GM18951 (cell line): ENCODE data around the gene HOXD4.

Source experiments
- POLR2A ChIP-seq: IDR thresholded peaks from 4 replicates; pipeline ENCODE4 v1.6.1; 2011; ENCODE audit warnings: mild to moderate bottlenecking; ENCODE audit not compliant: insufficient read length, insufficient read depth; ENCODE audit errors: extremely low read depth
- in situ Hi-C: fragments of 300-500 bp; cut with MboI; formaldehyde crosslinking; loops from one replicate; pipeline ENCODE4 v1.12.0; 2022; ENCODE audit warnings: low sequenced_read_pairs, mixed read lengths, inconsistent platforms; ENCODE audit not compliant: unreplicated experiment

The HOXD4 gene

DNA sequence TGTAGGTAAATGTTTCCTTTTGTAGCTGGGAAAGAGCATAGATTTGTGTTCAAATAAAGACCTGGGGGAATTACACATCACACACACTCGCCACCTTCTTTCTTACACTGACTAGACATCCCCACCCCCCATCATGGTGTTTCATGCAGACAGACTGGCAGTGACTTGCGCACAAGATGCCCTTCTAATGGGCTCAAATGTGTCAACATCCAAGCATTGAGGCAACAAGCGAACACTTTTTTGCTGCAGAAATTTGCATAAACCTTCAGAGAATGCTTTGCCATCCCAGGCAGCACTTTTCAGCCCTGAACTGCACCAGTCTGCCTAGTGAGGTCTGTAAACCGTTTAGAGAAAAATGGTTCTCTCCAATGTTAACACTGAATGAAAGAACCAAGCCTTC lies 17.3 kb upstream of the HOXD4 start:
- in situ Hi-C loops, result no loop called here
- no peak for TF ChIP-seq POLR2A

- TF ChIP-seq POLR2A, result no peak
- in situ Hi-C loops, result no loop called here
Measured at GRCh38 chr2:176135035-176135440, 16.3 kb upstream of the HOXD4 start.

DNA sequence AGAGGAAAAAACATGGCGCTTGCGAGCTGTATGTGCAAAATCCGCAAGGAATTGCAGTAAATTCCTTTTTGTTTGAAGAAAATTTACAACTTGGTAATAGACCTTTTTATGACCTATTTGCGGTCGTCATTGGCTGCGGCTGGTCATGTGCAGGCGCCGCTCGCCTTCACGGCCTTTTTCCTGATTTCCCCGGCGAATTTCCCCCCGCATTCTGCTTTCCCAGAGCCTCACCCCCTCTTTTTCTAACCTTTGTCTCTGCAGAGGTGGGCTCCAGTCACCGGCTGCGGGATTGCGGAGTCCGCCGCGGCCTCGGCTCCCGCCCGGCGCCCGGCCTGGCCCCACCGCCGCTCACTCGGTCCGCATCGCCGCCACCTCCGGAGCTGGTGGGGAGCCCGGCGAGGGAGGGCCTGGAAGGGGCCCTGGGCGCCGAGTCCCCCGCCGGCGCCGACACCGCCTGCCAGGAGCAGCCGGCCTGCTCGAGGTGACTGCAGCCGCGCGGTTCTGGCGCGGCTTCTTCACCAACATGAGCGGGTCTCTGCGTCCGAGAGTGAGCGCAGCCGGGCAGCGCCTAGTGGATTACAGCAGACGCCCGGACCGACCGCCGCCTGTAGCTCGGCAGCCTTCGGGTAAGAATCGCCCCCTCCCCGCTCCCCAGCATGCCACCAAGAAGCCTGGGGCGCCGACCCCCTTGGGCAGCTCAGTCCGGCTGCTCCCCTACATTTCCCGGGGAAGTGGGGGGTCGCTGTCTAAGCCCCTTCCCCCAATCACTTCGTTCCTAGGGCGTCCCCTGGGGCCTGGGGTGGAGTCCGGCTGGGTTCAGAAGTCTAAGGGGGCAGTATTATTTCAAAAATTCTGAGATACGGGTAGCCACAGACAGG lies 14.7 kb upstream of the HOXD4 start:
- in situ Hi-C loops, result no loop called here
- TF ChIP-seq POLR2A, result no peak

DNA sequence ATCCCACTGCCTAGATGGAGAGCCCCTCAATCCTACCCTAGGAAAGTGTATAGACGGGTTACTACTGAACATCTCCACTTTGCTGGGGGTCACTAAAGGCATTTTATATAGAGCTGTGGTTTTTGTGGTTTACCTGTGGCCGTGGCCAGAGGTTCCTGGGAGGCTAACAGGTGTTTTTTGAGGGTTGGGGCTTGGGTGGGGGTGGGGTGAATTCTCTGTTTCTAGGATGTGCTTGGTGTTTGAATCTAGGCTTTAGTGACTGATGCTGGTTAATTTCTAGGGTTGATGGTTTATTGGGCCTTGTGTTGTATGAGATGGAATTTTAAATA lies 14.1 kb upstream of the HOXD4 start:
- in situ Hi-C loops, result no loop called here
- TF ChIP-seq POLR2A, result no peak

GRCh38 chr2:176137906-176138305 lies 13.4 kb upstream of the HOXD4 start:
- in situ Hi-C loops, result no loop called here
- TF ChIP-seq POLR2A, result no peak

DNA sequence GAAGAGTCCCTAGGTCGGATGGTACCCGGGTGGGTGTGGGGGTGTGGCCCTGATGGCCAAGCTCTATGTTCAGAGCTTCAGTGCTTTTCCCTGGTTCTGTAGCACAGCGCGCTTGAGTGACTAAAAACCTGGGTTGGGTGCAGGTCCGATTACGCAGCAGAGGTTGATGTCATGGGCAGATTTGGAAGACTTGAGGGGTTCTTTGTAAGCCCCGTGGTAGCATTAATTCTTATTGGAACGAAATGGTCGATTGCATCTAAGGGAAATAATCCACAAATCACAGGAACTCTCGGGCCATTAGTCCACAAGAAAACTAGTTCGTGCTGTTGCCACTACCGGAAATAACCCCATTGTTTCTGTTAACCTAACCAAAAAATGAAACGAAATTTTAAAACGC lies 12.8 kb upstream of the HOXD4 start:
- no peak for TF ChIP-seq POLR2A
- in situ Hi-C loops, result no loop called here

- no peak for TF ChIP-seq POLR2A
- in situ Hi-C loops, result no loop called here
Measured at GRCh38 chr2:176138923-176139660, 12.3 kb upstream of the HOXD4 start.

- in situ Hi-C loops, result loop anchor here (10.0 kb wide), 2 partner anchors 315 to 415 kb away; no protein-coding TSS in a partner anchor
- TF ChIP-seq POLR2A, result no peak
Measured at GRCh38 chr2:176139661-176140512, 11.5 kb upstream of the HOXD4 start.

DNA sequence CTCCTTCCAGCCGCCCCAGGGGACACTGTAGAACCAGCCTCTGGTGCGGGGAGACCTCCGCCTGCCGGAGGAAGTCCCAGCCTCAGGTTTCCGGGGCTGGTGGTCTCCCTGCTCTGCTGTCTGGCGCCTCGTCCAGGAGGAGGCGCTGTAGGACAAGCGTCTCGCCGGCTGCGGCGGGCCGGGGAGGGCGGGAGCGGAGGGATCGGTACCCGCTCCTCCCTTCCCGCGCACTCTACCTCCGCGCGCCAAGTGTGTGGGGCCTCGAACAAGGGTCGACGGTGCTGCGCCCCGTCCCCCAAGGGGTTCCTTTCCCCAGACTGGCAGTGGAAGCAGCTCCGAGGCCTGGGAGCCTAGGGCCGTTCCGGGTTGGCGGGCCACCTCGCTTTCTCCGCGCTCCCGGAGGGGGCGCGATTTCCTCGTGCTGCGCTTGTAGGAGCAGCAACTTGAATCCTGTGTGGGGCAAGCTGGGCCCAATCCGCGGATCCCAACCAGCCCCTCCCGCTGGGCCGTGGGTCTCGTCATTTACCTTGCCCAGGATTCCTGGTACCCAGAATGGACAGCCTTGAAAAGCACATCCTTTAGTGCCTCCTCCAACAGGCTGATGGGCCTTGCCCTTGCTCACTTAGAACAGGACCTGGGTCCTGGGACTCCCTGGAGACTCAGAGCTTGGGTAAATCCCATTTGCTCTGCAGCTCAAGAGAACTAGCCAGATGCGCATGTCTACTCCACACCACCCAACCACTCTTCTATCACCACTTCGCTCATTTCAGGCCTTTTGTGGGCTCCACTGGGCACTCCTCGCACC lies 10.6 kb upstream of the HOXD4 start:
- TF ChIP-seq POLR2A, result no peak
- in situ Hi-C loops, result loop anchor here (10.0 kb wide), 2 partner anchors 314 to 414 kb away; no protein-coding TSS in a partner anchor

GRCh38 chr2:176142281-176142680 lies 9.1 kb upstream of the HOXD4 start:
- no peak for TF ChIP-seq POLR2A
- in situ Hi-C loops, result loop anchor here (10.0 kb wide), 2 partner anchors 313 to 413 kb away; no protein-coding TSS in a partner anchor

GRCh38 chr2:176145085-176145969 lies 6.0 kb upstream of the HOXD4 start:
- TF ChIP-seq POLR2A, result no peak
- in situ Hi-C loops, result loop anchor here (10.0 kb wide), 2 partner anchors 309 to 409 kb away; no protein-coding TSS in a partner anchor
